Jurkat, Clone E6-1 (cell line): Measurements from ENCODE around the gene A4GALT.

Experiments
- DNase-seq: peaks from one replicate; pipeline ENCODE4 v3.0.0-alpha.2; 2011; ENCODE audit warnings: low read depth, low spot score
- H3K4me3 ChIP-seq: 2 replicates; pipeline ENCODE4 v1.5.1; 2011; ENCODE audit warnings: mild to moderate bottlenecking, low read length, control low read depth, moderate library complexity

A4GALT gene

DNA sequence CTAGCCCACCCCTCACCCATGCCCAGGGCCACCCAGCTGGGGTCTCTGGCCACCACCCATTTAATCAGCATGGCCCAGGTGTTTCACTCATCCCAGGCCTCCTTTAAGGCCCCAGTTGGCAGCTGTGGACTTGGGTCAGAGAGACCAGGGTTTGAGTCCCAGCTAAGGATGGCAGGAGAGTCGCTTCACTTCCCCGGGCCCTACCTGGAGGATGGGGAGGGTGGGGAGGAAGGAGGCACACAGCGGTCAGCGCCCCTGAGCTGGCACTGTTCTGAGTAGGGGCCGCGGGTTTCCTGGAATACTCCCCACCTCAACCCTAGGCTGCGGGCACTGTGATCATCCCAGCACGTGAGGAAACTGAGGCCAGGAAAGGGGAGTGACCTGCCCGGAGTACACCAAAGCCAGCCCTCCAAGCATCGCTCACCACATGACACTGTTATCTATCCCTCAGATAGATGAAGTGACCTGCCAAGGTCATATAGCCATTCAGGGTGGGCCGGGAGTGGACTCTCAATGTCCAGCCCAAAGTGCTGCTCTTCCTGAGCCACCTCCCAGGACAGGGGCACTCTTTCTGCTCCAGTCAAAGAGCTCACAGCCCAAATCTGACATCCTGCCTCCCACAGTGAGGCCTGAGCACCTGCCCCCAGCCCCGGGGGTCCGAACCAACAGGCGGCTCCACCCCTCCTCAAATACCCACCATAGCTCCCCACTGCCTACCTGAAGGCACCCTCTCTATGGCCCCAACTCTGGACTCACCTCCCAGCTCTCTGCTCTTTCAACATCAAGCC lies 76.8 kb downstream of the A4GALT start:
- no peak overlapping the region for H3K4me3 ChIP-seq
- no peak for DNase-seq

DNA sequence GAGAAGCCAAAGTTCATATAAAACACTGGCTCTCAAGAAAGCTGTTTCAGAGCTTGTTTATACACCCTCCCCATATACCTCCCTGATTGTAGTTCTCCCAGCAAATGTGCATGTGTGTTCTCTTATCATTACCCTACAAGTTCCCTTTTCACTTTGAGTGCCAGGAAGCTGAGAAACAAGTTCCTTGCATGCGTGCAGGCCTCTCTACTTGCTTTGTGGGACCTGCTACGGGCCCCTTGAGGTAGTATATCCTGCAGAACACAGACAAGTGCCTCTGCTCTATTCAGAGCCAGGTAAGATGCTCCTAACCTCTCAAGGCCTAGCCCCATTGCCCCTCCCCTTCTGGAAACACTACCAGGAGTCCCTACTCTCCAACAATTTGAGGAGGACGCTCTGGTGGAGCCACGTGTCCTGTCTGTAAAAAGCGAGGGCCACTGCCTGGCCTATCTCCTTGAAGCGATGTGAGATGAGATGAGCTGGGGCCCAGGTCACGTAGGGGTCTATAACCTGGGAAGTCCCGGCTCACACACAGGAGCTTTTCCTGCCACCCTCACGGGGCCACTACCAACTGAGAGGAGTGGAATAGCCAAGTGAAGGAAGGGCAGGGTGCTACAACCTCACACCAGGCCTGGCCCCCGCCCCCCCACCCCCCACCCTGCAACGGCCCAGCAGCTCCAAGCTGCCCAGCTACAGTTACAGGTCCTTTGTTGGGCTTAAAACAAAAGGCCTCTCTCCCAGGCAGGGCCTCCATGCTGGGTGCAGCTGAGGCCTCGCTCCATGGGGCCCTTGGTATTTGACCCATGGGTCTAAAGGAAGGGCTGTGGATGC lies 77.7 kb downstream of the A4GALT start:
- no peak for DNase-seq
- no peak overlapping the region for H3K4me3 ChIP-seq
